Mesangial cell (primary cell): ENCODE results near the gene COTL1. TPM values are rescaled to one million over a fixed set of nuclear protein-coding genes. Genes with fewer than 3 reads are reported as not detected.

Source experiments
- total RNA-seq: library from RNA; depleted of rRNA; stranded (reverse); fragments of >200 nt; gene quantifications from 2 replicates; pipeline ENCODE4 v1.2.3, GENCODE V29; 2015

The COTL1 gene, protein sequence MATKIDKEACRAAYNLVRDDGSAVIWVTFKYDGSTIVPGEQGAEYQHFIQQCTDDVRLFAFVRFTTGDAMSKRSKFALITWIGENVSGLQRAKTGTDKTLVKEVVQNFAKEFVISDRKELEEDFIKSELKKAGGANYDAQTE
- total RNA-seq, result 358 and 503 TPM in 2 replicates

DNA sequence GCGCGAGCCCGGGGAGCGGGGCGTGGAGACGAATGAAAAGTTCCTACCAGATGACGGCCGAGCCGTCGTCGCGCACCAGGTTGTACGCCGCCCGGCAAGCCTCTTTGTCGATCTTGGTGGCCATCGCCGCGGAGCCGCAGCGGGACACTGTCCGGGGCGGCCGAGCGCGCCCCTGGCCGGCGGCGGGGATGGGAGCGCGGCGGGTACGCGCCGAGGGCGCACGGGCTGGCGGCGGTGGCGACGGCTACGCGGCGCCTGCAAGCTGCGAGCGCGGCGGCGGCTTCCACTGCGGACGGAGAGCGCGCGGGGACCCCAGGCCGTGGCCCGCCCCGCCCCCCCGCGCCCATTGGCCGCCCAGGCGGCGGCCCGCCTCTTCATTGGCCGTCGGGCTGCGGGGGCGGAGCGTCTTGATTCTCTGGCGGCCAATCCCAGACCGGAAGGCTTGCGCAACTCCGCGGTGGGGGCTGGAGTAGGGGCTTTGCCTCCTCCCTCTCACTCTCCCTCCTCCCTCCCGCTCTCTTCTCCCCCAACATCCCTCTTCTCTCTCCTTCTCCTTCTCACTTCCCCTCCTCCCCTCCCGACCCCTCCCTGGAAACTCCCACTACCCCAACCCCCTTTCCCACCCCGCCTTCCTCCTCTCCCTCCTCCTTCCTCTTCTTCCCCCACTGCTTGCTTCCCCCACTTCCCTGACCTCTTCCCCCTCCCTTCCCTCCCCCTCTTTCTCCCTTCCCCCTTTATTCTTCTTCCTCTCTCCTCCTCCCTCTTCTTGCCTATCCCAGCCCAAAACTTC is at the start of gene COTL1:
Gene COTL1, minus strand, starts transcription at position 288 of the 790 bp plus-strand sequence. Its CDS starts 164 bp downstream, at position 124.

DNA sequence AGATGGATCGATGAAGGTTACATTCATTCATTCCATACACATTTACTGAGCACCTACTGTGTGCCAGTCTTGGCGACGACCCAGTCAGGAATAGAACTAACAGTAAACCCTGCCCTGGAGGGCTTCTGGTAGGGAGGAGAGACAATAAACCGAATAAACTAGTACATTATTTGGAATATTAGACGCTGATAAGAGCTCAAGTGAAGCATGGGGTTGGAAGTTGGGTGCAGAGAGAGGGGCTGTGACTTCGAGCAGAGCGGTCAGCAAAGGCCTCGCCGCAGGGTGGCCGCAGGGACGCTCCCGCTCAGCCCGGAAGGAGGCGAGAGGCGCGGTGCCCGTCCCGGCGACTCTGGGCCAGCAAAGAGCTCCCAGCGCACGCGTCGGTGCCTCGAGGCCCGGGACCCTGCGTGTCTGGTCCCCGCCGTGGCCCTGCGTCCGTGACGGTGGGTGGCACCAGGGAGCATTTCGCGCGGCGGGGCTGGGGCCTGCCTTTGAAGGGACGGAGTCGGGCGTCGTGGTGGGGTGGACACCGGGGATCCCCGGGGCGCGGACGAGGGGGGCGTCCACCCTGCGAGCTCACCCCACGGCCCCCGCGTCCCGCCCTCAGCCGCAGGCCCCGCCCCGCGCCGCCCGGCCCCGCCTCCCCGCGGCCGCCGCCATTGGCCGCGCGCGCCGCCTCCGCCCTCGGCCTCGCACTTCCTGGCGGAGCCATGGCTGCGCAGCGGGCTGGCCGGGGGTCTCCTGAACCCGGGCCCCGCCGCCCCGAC is 30.1 kb upstream of the COTL1 start, which contains the start of gene KLHL36:
Gene KLHL36, plus strand, starts transcription at position 684 of the 767 bp plus-strand sequence. CDS start 2,357 bp downstream, outside the sequence.

Other genes starting within 250 kb of the COTL1 start
- gene ATP2C2, start 249.5 kb downstream of the COTL1 start, total RNA-seq, result 0.63 TPM in 1 of 2 replicates, not detected in the other
- 28.7 and 60.2 TPM in 2 replicates for gene MEAK7, start 113.4 kb downstream of the COTL1 start, total RNA-seq
- 55.9 and 81.0 TPM in 2 replicates for gene KLHL36, start 30.4 kb upstream of the COTL1 start, total RNA-seq
- 50.8 and 73.7 TPM in 2 replicates for gene USP10, start 81.9 kb upstream of the COTL1 start, total RNA-seq
- 132 and 270 TPM in 2 replicates for gene CRISPLD2, start 201.9 kb upstream of the COTL1 start, total RNA-seq